A549 (cell line): ENCODE measurements around the gene SLC46A2.

Source experiments
- BHLHE40 ChIP-seq: IDR thresholded peaks from 2 replicates; pipeline ENCODE4 v1.6.1; 2012; ENCODE audit warnings: low read depth, low read length, inconsistent platforms
- MYC ChIP-seq: IDR thresholded peaks from 2 replicates; pipeline ENCODE4 v1.6.1; 2012; ENCODE audit warnings: mild to moderate bottlenecking, inconsistent platforms, low read length, improper control_type of control experiment, borderline replicate concordance
- NR3C1 ChIP-seq: fragments of >200 bp; sonication (Bioruptor Twin); formaldehyde crosslinking; IDR thresholded peaks from 3 replicates; pipeline ENCODE4 v1.6.1; 2017
- POLR2A ChIP-seq: IDR thresholded peaks from 2 replicates; pipeline ENCODE4 v1.6.1; 2012; ENCODE audit warnings: mild to moderate bottlenecking, low read length
- TF ChIP-seq, protein P1 (sequence below): fragments of >200 bp; sonication (Bioruptor Twin); formaldehyde crosslinking; IDR thresholded peaks from 3 replicates; pipeline ENCODE4 v1.5.1; 2016

DNA sequence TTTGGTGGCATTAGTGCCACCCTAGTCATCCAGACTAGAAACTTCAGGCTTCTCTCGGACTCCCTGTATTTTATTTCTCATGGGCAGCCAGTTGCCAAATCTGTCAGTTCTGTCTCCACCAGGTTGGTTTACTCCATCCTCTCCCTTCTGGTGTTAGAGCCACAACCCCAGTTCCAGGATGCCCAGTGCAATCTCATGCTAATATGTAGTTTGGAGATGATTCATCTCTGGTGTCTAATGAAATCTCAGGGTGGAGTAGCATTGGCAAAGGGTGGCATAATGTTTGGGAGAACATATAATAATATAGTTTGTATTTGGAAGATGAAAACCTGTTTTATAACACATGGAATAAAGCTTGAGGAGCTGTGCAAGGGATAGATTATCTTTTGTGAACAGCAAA, 30.2 kb downstream of the SLC46A2 start:
- no peak for TF ChIP-seq POLR2A
- TF ChIP-seq, protein P1, sequence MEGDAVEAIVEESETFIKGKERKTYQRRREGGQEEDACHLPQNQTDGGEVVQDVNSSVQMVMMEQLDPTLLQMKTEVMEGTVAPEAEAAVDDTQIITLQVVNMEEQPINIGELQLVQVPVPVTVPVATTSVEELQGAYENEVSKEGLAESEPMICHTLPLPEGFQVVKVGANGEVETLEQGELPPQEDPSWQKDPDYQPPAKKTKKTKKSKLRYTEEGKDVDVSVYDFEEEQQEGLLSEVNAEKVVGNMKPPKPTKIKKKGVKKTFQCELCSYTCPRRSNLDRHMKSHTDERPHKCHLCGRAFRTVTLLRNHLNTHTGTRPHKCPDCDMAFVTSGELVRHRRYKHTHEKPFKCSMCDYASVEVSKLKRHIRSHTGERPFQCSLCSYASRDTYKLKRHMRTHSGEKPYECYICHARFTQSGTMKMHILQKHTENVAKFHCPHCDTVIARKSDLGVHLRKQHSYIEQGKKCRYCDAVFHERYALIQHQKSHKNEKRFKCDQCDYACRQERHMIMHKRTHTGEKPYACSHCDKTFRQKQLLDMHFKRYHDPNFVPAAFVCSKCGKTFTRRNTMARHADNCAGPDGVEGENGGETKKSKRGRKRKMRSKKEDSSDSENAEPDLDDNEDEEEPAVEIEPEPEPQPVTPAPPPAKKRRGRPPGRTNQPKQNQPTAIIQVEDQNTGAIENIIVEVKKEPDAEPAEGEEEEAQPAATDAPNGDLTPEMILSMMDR = no peak
- TF ChIP-seq BHLHE40 = no peak
- TF ChIP-seq NR3C1 = no peak
- TF ChIP-seq MYC = no peak
